NK-92 (cell line): Measurements from ENCODE around the gene THBS4.
"Not testable (repeated sequence)": the region's sequence is repeated elsewhere in the genome, so short reads cannot be mapped to it uniquely, and the experiment has no call there.

Experiments
- DNase-seq: peaks from one replicate; lab custom pipeline; 2025; ENCODE audit not compliant: unreplicated experiment; lab: John Stamatoyannopoulos, UW

The THBS4 gene

DNA sequence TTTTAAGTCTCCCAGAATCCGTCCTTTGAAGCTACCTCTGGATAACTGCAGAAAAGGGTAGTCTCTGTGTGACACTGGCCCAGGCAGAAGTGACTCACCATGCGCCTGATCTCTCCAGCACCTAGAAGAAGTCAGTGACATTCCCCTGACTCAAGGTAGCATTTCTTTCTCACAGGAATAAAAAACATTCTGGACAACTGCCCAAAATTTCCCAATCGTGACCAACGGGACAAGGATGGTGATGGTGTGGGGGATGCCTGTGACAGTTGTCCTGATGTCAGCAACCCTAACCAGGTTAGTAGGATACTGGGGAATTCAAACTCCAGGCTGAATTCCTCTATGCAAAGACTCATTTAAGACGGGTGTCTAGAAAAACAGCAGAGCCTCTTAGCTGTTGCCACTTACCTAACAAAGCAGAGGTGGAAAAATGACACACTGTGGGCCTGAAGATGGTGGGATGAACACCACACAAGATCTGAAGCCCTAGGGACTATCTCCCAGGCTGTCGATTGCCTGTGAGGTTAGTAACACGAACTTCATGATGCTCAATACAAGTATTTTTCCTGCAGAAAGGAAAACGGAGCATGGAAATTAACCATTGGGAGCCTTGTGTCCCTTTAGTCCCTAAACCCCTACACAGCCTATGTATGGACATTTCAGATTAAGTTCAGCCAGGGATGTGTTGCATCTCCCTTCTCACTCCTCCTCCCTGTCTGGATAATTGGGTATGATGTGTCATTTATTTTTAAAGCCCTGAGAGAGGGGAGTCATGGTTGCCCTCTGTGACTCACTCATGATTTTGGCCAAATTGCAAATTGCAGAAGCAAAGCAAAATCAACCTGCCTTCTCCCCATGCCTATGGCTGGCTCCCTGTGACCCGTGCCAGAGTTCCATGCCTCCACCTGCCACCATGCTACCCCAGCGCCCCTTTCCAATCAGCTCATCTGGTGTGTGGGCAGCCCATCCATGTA lies 37.2 kb downstream of the THBS4 start:
- DNase-seq: no peak

DNA sequence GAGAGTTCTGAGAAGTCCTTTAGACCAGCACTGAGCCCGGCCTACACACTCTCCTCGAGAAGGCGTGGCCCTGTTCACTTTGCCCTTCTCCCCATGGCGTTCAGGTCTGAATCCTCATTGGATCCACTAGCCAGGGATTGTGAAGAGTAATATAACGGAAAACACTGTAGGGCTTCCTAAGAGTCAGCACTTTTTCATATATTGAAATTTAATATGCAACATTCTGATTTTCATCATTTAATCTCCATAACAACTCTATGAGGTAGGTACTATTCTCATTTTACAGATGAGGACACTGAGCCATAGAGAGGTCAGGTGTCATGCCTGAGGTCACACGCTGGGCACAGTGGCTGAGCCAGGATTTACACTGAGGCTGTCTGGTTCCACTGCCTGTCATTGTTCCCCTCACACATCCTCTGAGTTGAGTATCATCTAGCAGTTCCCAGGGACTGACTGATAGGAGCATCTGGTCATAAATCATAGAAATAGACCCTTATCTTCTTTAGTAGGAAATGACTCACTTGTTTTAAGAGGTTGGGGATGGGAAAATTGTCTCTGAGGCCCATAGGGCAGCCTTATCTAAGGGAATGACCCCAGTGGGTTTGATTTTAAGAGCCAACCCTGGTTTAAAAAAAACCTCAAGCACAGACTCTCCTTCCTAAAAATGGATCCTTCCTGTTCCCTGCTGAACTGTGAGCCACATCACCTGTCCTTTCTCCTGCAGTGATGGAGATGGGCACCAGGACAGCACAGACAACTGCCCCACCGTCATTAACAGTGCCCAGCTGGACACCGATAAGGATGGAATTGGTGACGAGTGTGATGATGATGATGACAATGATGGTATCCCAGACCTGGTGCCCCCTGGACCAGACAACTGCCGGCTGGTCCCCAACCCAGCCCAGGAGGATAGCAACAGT lies 41.2 kb downstream of the THBS4 start:
- DNase-seq: no peak

DNA sequence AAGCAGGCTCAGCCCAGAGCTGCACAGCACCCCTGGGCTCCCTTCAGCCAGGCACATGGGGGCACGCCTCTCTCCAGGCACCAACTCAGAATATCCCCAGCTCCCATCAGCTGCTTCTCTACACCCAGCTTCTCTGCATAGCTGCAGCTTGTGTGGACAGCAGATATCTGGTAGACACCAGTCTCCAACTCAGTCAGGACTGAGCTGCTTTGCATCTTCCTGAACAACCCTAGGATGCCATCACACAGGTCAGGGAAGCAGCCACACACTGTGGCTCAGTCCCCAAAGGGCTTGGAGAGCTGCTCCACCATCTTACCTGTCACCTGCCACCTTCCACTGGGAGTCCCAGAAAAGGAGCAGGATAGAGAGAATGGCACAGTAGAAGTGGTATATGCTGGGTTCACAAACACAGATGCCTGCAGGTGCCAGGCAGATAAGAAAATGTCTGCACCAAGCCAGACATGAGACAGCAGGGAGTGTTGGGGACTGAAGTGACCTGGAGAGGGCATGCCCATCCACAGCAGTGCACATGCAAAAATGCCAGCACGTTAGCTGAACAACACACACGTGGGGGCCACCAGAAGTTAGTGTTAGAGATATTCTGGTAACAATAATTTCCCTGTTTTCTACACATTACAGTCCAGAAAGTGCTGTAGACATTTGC lies 42.0 kb downstream of the THBS4 start:
- DNase-seq: no peak

DNA sequence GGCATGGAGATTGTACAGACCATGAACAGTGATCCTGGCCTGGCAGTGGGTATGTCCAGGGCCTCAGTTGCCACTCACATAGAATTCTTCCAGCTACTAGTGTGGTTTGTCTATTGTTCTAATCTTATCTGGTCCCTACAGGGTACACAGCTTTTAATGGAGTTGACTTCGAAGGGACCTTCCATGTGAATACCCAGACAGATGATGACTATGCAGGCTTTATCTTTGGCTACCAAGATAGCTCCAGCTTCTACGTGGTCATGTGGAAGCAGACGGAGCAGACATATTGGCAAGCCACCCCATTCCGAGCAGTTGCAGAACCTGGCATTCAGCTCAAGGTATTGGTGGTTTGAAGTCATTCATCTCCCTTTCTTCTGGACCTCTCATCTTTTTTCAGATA lies 43.8 kb downstream of the THBS4 start:
- DNase-seq: no peak

DNA sequence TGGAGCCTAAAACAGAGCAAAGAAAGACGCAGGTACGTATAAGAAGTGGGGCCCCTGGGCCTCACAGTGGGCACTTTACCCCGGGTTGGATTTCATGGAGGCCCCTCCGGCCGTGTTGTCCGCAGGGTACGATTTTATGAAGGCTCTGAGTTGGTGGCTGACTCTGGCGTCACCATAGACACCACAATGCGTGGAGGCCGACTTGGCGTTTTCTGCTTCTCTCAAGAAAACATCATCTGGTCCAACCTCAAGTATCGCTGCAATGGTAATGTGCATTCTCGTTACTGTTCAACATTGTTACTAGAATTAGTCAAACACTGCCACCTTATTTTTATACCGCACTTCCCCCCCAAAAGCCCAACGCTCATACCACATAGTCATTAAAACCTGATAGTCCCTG lies 47.1 kb downstream of the THBS4 start:
- DNase-seq: no peak

DNA sequence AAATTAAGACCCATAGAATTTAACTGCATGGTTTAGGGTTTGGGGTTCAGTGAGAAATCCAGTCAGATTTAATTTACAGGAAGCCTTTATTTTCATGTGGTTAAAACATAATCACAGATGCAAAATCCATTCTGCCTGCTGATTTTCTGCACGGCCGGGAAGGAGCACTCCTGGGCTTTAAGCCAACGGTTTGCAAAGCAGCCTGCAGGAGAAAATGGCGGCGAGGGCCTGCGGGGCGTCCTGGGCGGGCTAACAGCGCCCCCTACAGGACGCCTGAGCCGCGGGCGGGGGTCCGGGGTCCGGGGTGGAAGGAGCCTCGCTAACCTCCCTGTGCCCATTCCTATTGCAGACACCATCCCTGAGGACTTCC lies 47.6 kb downstream of the THBS4 start:
- DNase-seq: no peak

DNA sequence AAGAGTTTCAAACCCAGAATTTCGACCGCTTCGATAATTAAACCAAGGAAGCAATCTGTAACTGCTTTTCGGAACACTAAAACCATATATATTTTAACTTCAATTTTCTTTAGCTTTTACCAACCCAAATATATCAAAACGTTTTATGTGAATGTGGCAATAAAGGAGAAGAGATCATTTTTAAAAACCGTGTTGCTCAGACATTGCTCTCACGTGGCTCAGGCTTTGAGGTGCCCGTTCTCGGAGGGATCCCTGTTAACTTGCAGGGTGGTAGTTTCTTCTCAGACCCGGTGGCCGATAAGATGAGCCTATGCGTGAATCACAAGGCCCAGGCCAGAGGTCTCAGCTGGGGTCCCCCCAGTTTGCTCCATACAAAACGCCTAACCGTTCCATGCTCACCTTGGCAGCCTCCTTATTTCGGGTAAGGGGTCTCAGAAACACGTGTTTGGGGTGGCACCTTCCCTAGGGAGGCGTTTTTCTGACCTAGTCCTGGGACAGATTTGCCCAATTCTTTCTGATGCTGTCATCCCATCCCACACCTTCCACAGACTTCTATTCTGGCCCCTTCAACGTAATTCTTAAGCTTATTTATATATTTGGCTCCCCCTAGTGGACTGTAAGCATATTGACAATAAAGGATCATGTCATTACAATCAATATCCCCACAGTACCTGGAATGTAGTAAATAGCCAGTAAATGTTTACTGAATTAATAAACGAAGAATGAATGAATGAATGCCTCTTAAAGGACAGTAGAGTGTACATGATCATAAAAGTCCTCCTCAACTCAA lies 48.1 kb downstream of the THBS4 start:
- no peak for DNase-seq

DNA sequence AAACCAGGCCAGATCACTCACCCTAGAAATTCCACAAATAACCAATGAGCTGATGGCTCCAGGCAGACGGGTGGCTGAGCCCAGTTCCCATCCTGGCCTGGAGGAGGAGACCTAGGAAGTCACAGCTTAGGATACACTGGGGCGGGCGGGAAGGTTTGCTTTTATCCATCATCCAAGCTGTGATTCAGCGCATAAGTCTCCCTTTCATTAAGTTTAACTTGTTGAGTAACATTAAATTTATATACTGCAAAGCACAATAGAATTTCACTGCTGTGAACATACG lies 55.7 kb downstream of the THBS4 start:
- DNase-seq: no peak

DNA sequence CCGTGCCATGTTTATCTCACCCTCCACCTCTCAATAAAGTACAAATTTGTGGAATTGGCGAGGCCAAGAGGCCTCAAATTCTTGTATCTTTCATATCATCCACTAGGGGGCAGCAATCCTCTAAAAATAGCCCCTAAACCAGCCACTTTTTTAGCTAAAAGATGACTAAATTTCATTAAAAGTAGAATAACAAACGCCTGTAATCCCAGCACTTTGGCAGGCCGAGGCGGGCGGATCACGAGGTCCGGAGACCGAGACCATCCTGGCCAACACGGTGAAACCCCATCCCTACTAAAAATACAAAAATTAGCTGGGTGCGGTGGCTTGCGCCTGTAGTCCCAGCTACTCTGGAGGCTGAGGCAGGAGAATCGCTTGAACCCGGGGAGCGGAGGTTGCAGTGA lies 56.6 kb downstream of the THBS4 start:
- DNase-seq: not testable (repeated sequence)

DNA sequence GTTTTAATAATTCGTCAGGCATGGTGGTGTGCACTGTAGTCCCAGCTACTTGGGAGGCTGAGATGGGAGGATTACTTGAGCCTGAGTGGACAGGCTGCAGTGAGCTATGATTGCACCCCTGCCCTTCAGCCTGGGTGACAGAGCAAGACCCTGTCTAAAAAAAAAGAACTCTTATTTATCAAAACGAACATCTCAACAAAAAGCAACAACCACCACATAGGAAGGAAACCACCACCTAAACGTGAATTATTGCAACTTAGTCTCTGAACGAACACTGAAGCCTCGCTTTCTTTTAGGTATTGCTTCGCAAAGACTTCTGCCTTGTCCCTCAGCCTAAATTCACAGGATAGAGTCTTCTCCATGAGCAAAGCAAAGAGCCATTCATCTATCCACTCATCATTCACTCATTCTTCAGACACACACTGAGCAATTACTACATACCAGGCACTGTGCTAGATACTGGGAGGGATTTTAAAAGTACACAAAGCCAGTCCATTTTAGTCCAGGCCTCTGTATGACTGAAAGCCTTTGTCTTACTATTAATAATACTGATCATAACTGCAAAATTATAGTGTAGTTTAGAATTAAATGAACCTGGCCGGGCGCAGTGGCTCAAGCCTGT lies 57.4 kb downstream of the THBS4 start:
- DNase-seq: no peak

DNA sequence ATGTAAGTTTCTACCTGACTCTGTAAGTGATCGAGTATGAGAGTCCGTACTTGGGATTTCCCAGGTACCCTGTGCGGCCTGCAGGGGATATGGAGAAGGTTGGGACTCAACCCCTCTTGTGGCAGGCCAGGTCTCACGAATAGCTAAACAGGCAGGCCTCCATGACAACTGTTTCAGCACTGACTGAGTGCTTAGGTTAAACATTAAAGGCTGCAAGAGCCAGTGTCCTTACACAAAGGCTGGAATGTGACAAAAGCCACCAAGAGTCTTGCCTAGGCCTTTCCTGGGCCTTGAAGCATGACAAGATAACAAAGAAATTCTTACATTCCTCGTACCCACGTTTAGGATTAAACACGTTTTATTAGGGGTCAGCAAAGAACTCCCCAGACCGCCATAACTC lies 58.6 kb downstream of the THBS4 start:
- no peak for DNase-seq

DNA sequence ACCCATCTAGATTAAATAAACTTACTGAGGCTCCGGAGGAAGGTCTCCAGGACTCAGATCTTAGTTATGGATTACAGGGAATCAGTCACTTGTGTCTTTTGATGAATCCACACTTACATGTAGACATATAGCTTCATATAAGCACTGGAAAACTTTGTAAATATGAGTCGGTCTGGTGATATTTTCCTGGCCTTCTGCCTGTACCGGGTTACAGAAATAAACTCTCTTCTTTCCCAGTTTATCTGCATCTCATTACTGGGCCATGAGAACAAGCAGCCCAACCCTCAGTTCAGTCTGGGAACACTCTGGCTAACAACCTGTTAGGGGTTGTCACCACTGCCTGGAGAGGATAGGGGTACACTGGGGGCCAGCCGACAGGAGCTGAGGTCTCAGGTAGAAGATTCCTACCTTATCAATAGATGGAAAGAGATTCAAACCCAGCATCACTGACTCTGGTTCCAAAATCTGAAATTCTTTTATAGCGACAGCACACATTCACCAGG lies 59.1 kb downstream of the THBS4 start:
- DNase-seq: no peak

DNA sequence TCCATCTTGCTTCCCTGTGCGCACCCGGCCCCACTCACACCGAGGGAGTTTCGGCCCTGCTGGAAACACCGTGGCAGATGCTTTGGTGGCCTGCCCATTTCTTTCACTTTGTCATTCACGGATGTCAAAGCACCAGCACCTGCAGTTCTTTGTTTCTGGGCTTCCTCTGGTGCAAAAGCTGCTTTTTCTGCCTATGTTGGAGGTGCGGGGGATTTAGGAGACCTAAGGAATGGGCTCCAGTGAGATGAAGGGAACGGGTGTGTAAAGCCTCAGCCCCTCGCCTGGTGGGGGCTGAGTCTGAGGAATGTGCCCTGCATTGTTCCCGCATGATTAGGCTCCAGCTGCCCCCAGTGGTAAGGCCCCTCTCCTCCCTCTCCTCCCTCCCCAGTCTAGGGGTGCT lies 62.3 kb downstream of the THBS4 start:
- DNase-seq: no peak

DNA sequence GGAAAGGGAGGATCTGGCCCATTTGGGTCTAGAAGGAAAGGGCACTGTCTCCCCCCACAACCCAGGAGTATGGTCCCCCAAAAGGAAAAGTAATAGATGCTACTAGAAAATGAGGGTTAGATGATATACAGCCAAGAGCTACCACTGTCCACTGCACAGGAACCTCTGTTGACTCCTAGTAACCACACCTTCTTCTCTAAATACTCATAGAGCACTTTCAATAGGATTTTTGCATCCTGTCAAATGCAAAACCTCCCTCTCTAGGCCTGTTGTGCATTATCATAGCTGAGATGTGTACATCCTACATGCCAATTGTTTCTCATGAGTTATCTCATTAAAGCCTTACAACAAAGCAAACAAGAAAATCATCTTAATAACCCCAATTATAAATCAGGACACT lies 66.8 kb downstream of the THBS4 start:
- no peak for DNase-seq

DNA sequence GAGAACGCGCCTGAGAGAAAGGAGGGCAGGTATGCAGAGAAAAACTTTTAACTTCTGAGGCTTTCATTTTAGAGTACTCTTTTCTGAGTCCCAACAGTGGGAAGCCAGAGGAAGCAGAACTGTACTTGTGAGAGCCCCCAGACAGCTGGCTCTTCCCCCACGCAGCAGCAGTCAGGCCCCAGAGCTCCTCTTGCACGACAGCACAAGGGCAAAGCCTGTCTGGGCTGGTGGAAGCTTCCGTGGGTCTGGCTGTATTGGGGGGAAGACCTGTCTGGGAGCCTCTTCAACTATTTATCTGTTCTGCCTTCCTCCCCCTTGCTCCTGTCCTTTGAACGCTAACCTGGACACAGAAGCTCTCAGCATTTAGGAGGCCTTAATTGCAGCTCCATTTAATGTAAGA lies 68.2 kb downstream of the THBS4 start:
- DNase-seq: no peak

DNA sequence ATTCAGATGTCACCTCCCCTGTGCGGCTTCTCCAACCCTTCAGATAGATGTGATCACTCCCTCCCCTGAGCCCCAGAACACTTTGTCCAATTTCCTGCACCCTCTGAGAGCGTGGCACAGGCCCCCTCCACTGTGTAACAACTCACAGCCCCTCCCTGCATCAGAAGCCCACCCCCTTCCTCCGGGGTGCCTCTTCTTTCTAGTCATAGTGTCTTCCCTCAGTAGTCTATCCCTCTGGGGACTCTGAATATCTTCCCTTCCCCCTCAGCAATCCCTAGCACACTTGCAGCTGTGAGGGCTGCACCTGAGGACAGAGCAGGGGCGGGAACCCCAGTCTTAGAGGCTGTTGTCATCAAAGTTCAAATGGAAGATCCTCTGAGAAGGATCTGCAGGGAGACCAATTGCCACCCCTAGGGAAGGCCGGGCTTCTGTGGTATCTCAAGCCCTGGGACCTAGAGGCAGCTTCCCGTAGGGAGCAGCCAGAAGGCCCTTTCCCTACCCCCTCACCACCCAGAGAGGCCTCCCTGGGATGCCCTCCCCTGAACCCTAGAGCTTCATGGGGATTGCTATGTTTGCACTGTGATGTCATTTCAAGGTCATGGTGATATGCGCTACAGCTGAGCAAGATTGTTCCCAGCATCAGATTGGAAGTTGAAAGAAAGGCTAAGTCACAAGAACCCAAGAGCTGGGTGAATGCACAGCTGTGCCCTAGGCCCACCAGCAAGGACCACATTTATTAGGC lies 70.7 kb downstream of the THBS4 start:
- no peak for DNase-seq

DNA sequence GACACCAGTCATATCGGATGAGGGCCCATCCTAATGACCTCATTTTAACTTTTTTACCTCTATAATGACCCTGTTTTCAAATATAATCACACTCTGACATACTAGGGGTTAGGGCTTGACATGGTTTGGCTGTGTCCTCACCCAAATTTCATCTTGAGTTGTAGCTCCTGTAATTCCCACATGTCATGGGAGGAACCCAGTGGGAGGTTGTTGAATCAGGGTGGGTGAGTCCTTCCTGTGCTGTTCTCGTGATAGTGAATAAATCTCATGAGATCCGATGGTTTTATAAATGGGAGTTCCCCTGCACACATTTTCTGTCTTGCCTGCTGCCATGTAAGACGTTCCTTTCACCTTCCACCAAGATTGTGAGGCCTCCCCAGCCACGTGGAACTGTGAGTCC lies 71.8 kb downstream of the THBS4 start:
- DNase-seq: no peak

DNA sequence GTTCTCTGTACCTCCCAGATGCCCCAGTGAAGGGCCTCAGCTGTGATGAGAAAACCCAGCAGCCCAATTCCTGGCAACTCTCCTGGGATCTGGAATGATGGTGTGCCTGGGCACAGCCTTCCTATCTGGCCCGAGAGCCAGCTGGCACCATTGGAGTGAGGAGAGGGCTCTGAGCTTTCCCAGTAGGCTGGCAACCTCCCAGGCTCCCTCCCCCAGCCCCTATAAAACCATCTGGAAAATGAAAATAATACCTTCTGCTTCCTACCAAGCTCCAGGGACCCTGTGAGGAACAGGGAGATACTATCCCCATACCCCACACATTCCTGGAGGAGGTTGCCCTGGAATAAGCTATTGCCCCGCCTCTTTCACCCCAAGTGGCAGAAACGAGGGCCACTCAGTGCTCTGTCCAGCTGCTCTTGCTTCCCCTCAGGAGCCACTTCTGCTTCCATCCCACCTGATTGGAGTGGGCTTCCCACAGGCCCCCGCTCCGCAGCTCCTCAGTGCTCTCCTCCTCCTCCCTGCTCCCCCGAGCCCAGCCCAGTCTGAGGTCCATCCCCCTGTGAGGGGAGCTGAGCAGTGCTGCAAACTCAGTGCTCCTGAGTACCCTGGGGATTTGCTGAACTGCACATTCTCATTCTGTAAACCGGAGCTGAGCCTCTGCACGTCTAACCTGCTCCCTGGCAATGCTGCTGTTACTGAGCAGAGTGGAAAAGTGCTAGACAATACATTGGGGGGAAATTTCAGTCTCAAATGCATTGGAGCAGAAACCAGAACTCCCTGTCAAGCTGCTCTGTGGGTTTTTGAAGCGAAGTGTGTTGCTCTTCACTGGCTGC lies 74.7 kb downstream of the THBS4 start:
- DNase-seq: no peak
